ENCODE measurements around the gene MXRA5.

DNA sequence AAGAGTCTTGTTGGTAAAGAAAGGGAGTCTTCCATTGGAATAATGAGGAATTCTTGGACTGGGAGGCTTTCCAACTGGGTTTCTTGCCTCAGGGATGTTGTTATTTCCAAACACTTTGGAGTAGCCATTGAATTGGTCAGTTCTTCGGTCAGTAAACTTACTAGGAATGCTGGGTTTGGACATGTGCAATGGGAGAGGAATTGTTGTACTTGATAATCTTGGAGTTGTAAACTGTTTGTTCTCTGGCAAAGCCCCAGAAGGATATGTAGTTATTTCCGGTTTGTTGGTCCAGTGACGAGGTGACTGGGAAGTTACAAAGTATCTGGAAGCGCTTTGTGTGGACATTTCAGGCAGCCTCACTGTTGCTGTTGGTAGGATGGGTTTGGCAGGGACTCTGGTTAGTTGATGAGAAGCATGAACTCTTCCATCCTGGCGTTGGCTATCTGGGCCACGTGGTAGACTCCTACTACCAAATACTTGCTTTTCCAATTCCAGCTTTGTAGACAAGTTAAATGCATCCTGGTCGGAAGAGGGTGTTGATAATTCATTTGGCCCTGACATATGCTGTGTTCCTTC lies 25.9 kb downstream of the MXRA5 start:
- TF ChIP-seq, protein P1, sequence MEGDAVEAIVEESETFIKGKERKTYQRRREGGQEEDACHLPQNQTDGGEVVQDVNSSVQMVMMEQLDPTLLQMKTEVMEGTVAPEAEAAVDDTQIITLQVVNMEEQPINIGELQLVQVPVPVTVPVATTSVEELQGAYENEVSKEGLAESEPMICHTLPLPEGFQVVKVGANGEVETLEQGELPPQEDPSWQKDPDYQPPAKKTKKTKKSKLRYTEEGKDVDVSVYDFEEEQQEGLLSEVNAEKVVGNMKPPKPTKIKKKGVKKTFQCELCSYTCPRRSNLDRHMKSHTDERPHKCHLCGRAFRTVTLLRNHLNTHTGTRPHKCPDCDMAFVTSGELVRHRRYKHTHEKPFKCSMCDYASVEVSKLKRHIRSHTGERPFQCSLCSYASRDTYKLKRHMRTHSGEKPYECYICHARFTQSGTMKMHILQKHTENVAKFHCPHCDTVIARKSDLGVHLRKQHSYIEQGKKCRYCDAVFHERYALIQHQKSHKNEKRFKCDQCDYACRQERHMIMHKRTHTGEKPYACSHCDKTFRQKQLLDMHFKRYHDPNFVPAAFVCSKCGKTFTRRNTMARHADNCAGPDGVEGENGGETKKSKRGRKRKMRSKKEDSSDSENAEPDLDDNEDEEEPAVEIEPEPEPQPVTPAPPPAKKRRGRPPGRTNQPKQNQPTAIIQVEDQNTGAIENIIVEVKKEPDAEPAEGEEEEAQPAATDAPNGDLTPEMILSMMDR (IDR thresholded peaks at IDR 0.05): no peak
- TF ChIP-seq POLR2A (IDR thresholded peaks at IDR 0.05): no peak
